Mesothelial cell of epicardium (in vitro differentiated cells): ENCODE data around the gene TGFBR1. TPM values are rescaled to one million over a fixed set of nuclear protein-coding genes. Genes with fewer than 3 reads are reported as not detected.

Experiments
- DNase-seq, 2 experiments: peaks; one replicate each; pipeline ENCODE4 v3.0.0; 2021; ENCODE audit warnings: low spot score in 2 of 2; ENCODE audit not compliant: unreplicated experiment in 2 of 2
- H3K27ac Mint-ChIP-seq: 2 replicates; pipeline ENCODE4 v1.8.0; 2021; ENCODE audit warnings: mixed read lengths
- H3K27me3 Mint-ChIP-seq: 2 replicates; pipeline ENCODE4 v1.8.0; 2021; ENCODE audit warnings: low read depth, mixed read lengths
- H3K36me3 Mint-ChIP-seq: 2 replicates; pipeline ENCODE4 v1.8.0; 2021; ENCODE audit warnings: mixed read lengths
- H3K4me1 Mint-ChIP-seq: 2 replicates; pipeline ENCODE4 v1.8.0; 2021; ENCODE audit warnings: mixed read lengths
- H3K4me3 Mint-ChIP-seq: 2 replicates; pipeline ENCODE4 v1.8.0; 2021; ENCODE audit warnings: mild to moderate bottlenecking, moderate library complexity, mixed read lengths
- H3K9me3 Mint-ChIP-seq: 2 replicates; pipeline ENCODE4 v1.8.0; 2021; ENCODE audit warnings: mixed read lengths
- CTCF ChIP-seq: fragments of 200-600 bp; sonication (generic); IDR thresholded peaks from one replicate; pipeline ENCODE4 v1.5.0; 2021; ENCODE audit warnings: antibody characterized with exemption; ENCODE audit not compliant: unreplicated experiment
- total RNA-seq: library from RNA; stranded (reverse); gene quantifications from 3 replicates; pipeline ENCODE4 v1.2.1, GENCODE V29; 2021

TGFBR1 gene
- total RNA-seq, 1 donor from 2014 or later, result 77.5 TPM

- Mint-ChIP-seq H3K4me3 (no peak overlapping the region), H3K4me1 (no peaks in the 10 kb centered on the region), H3K9me3 (peaks cover 14% of the 10 kb centered on the region), H3K27me3 (peaks cover 14% of the 10 kb centered on the region), H3K36me3 (no peaks in the 10 kb centered on the region), H3K27ac (no peak overlapping the region)
- no peak for DNase-seq
- TF ChIP-seq CTCF, result no peak
These were observed 17.5 kb upstream of the TGFBR1 start for GRCh38 chr9:99087462-99087861.

- TF ChIP-seq CTCF, result no peak
These were observed 14.4 kb upstream of the TGFBR1 start for GRCh38 chr9:99090336-99091130.

GRCh38 chr9:99092643-99093491 is 12.0 kb upstream of the TGFBR1 start:
- H3K27ac Mint-ChIP-seq, result no peak overlapping the region

More at GRCh38 chr9:99090336-99091130, 14.4 kb upstream of the TGFBR1 start:
- Mint-ChIP-seq H3K36me3 (no peaks in the 10 kb centered on the region), H3K4me1 (peaks cover 1% of the 10 kb centered on the region), H3K4me3 (no peak overlapping the region), H3K27ac (no peak overlapping the region), H3K9me3 (peaks cover 14% of the 10 kb centered on the region), H3K27me3 (peaks cover 2% of the 10 kb centered on the region)
- no peak for DNase-seq

GRCh38 chr9:99093492-99093791 is 11.5 kb upstream of the TGFBR1 start:
- no peak for TF ChIP-seq CTCF
- peaks cover 6% of the 10 kb centered on the region for H3K4me1 Mint-ChIP-seq
- no peaks in the 10 kb centered on the region for H3K36me3 Mint-ChIP-seq
- H3K4me3 Mint-ChIP-seq, result no peak overlapping the region
- peaks cover 16% of the 10 kb centered on the region for H3K9me3 Mint-ChIP-seq
- no peak for DNase-seq
- no peak overlapping the region for H3K27ac Mint-ChIP-seq
- peaks cover 2% of the 10 kb centered on the region for H3K27me3 Mint-ChIP-seq

More at GRCh38 chr9:99092643-99093491, 12.0 kb upstream of the TGFBR1 start:
- Mint-ChIP-seq H3K4me3 (no peak overlapping the region), H3K27me3 (peaks cover 2% of the 10 kb centered on the region), H3K9me3 (peaks cover 14% of the 10 kb centered on the region), H3K36me3 (no peaks in the 10 kb centered on the region), H3K4me1 (peaks cover 6% of the 10 kb centered on the region)
- no peak for TF ChIP-seq CTCF
- no peak for DNase-seq

- H3K4me3 Mint-ChIP-seq, result no peak overlapping the region
- peaks cover 18% of the 10 kb centered on the region for H3K9me3 Mint-ChIP-seq
- no peaks in the 10 kb centered on the region for H3K36me3 Mint-ChIP-seq
- no peak for TF ChIP-seq CTCF
- H3K4me1 Mint-ChIP-seq, result peaks cover 6% of the 10 kb centered on the region
- no peak overlapping the region for H3K27ac Mint-ChIP-seq
- DNase-seq, result no peak
- peaks cover 2% of the 10 kb centered on the region for H3K27me3 Mint-ChIP-seq
These were observed 9.3 kb upstream of the TGFBR1 start for GRCh38 chr9:99095565-99095964.
